GM21786 (cell line): ENCODE measurements around the gene CFAP91.
A peak's percentile ranks its signal among the peaks of the same experiment; 100 is the strongest.

Experiments
- ATAC-seq: cut with Tn5 transposase; IDR thresholded peaks from one replicate; pipeline ENCODE4 v1.9.1; 2021; ENCODE audit not compliant: unreplicated experiment

The CFAP91 gene

DNA sequence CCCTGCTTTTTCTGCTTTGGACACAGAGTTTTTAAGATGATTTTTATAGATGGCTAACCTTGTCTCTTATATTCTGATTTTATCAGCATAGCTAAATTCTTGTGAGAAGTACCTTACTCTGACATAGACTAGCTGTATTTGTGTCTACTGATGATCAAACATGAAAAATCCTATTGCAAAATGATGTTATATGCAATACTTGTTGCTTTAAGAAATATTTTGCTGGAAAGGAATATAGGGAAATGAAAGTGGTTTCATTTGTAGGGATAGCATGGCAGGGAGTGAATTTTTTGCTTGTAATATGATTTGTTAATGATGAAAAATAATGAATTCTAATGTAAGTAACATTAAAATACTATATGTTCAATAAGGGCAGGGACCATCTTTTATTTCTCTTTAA is 35.9 kb downstream of the CFAP91 start:
- no peak for ATAC-seq

DNA sequence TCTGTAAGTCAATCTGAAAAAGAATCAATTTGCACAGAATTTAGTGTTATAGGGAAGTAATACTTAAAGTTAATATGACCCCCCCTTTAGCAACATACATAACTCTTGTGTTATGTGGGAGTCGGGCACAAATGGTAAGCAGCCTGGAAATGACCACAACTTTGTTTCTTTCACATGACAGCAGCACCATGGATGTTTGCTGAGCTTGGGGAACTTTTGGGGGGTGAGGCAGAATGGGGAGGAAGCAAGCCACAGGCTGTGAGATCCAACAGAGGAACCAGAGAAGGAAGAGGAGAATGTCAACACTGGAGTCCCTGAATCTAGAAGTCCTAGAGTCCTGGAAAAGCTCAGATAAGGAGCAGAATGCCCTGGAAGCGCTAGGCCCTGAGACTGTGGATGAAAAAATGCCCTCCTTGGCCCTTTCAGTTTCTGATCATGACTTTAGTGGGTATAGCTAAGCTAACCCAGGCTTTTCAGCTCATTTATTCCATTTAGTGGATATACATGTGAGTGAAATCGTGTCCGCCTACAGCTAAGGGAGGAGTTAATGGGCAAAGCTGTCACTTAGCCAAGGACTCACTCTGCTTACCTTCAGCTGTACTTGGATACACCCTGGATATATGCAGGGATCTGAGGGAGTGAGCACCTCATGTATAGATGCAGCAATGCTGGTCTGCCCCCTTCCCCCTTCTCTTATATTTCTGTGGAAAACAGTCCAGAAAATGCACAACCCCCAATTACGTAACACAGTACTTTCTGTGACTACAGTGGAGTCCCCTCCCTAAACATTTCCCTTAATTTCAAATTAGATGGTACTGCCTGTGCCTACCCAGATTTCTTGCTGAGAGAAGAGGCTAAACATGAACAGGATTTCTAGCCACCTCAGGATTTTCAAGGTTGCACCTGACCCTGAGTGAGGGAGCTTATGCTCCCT is 39.1 kb downstream of the CFAP91 start:
- no peak for ATAC-seq

DNA sequence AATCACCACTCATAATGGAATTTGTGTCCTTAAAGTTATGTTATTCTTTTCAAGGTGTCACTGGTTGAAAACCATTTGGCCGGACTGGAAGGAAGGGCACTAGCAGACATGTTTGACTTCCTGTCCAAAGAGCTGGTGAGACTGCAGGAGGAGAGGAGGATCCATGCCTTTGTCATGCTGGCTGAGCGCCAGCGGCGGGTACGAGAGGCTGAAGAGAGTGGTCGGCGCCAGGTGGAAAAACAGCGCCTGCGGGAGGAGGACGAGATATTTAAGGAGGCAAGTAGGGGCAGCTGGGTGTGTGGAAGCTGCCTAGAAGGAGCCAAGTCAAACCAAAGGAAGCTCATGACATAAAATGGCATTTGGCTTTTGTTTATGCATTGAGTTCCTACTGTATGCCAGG is 41.1 kb downstream of the CFAP91 start:
- no peak for ATAC-seq

DNA sequence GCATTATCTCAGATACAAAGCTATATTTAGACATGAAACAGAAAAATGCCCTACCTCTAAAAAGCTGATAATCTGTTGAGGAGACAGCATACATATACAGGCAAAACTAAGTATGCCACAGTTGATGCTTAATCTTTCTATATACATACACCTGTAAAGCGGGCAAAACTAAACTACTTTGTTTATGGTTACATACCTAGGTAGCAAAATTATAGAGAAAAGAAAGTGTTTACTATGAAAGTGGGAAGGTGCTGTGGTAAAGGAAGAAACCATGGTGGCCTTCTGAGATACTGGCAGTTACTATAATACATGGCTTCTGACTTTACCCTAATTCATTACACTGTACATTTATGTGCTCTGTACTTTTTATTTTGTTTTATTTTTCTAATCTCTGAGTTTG is 43.1 kb downstream of the CFAP91 start:
- ATAC-seq = peak; percentile 40

DNA sequence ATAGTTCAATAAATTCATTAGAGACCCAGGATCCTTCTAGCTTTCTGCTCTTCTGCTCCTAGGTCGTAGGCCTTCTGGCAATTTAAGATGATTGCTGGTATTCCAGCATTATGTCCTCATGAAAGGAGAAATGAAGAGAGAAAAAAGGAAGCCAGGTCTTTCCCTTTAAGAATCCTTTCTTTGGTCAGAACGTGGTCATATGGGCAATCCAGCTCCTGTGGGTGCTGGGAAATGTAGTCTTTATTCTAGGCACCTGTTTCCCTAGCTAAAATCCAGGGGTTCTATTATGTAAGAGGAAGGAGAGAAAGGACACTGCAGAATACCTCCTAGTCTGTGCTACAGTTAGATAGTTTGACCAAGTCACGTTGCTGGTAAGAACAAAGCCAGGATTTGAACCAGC is 43.6 kb downstream of the CFAP91 start:
- ATAC-seq = no peak

DNA sequence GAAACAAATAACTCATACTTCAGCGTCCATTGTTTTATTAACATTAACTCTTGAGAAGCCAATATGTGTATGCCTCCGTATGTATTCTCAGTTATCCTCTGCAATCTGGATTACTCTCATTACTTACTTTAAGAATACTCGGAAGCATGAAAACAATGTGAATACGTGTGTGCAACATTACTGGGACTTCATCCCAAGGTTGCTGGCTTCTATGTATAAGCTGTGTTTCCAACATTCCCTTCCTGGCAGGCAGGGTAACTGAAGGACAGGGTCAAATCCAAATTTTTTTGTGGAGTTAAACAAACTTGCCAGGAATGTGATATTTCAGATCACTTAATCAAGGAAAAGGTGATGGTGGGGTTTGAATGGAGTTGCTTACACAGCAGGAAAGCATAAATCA is 44.5 kb downstream of the CFAP91 start:
- ATAC-seq = no peak

DNA sequence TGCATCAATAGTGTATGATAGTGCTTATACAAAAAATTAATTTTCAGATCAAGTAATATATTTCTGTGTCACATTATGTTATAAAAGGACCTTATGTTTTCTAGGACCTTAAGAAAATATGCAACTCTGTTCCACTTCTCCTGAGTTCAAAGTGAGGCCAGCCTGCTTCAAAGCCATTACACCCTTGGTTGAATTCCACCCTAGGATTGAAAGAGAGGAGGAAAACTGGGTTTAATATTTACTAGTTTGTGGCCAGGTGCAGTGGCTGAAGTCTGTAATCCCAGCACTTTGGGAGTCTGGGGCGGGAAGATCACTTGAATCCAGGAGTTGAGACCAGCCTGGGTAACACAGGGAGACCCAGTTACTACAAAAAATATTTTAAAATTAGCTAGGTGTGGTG is 46.2 kb downstream of the CFAP91 start:
- no peak for ATAC-seq

DNA sequence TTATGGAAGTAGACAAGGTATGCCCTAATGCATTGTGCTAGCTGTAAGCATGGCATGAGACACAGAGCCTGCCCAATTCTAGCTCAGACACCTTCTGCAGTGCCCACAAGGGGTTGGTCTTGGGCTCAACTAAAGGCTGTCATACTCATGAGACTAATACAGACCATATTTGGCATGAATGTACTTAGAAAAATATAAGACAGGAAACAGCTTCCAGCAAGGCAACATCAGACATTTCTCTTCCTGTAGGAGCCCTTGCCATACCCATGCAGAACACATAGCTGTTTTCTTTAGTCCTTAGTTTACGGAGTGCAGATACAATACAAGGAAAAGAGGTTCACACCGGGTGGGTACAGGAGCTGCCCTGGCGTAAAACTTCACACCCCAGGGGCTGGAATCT is 48.6 kb downstream of the CFAP91 start:
- no peak for ATAC-seq
